Stomach (tissue), 9 donors: ENCODE results near the gene ARHGAP29. TPM values are rescaled to one million over a fixed set of nuclear protein-coding genes. Genes with fewer than 3 reads are reported as not detected.
A peak's percentile ranks its signal among the peaks of the same experiment; 100 is the strongest.

Experiments used
- DNase-seq, 2 donors: peaks; one replicate each; pipeline versions ENCODE4 v3.0.0 to v3.0.0-alpha.2; 2013 to 2019
- H3K27ac ChIP-seq, 5 donors: fragments of 200-600 bp in 4 of 5; sonication (generic) in 4 of 5; one replicate each; pipeline ENCODE4 v1.5.1; 2013 to 2019; ENCODE audit warnings: mild to moderate bottlenecking in 1 of 5, moderate library complexity in 1 of 5
- H3K27me3 ChIP-seq, 3 donors: fragments of 200-600 bp; sonication (generic); one replicate each; pipeline ENCODE4 v1.5.1; 2017 to 2019; ENCODE audit warnings: mixed run types in 1 of 3
- H3K36me3 ChIP-seq, 4 donors: fragments of 200-600 bp; sonication (generic); 1 replicate in 3 of 4; 2 replicates in 1 of 4; pipeline ENCODE4 v1.5.1; 2016 to 2019
- H3K4me1 ChIP-seq, 4 donors: fragments of 200-600 bp; sonication (generic); one replicate each; pipeline ENCODE4 v1.5.1; 2016 to 2019
- H3K4me3 ChIP-seq, 4 donors: fragments of 200-600 bp; sonication (generic) in 3 of 4; one replicate each; pipeline ENCODE4 v1.5.1; 2016 to 2019; ENCODE audit warnings: mild to moderate bottlenecking in 1 of 4
- H3K9me3 ChIP-seq, 4 donors: fragments of 200-600 bp; sonication (generic); one replicate each; pipeline ENCODE4 v1.5.1; 2016 to 2019
- CTCF ChIP-seq, 7 experiments: fragments of 450-650 bp in 4 of 7; fragments of 200-600 bp in 3 of 7; sonication (generic) in 3 of 7; IDR thresholded peaks; one replicate each; pipeline ENCODE4 v1.5.1; 2016 to 2019; ENCODE audit warnings: antibody characterized with exemption in 7 of 7, control low read depth in 2 of 7, mild to moderate bottlenecking in 1 of 7
- EP300 ChIP-seq: sonication (generic); formaldehyde crosslinking; IDR thresholded peaks from one replicate; pipeline ENCODE4 v1.6.1; 2017; ENCODE audit warnings: antibody characterized with exemption
- POLR2A ChIP-seq, 4 donors: fragments of 450-650 bp; IDR thresholded peaks; one replicate each; pipeline ENCODE4 v1.6.1; 2016; ENCODE audit warnings: antibody characterized with exemption in 4 of 4, control low read depth in 2 of 4, mild to moderate bottlenecking in 1 of 4, moderate library complexity in 1 of 4
- POLR2AphosphoS5 ChIP-seq, 3 donors: sonication (generic); formaldehyde crosslinking; IDR thresholded peaks; one replicate each; pipeline ENCODE4 v1.6.1; 2016; ENCODE audit warnings: antibody characterized with exemption in 3 of 3
- WGBS, 5 donors: extraction: QIAGEN DNeasy Blood & Tissue Kit in 3 of 5; methylation state at CpG; one replicate each; pipeline versions ENCODE4 v1.1.5 to v1.1.7; 2013 to 2018; 5-methylcytosine and 5-hydroxymethylcytosine counted together
- intact Hi-C: fragments of 100-400 bp; cut with DNase I; formaldehyde crosslinking; loops from one replicate; pipeline ENCODE4 v1.15.1; 2023; ENCODE audit warnings: low total_unique reads
- polyA plus RNA-seq, 3 donors: library from polyadenylated mRNA; stranded (reverse); fragments of 200-250 nt; gene quantifications; one replicate each; pipeline ENCODE4 v1.2.3, GENCODE V29; 2013
- total RNA-seq, 5 donors: library from RNA; depleted of rRNA; stranded (reverse); fragments of >200 nt; gene quantifications; one replicate each; pipeline versions ENCODE4 v1.1.0 to v1.2.3, GENCODE V29; 2014 to 2016
- donor health status: healthy with polysubstance abuse.
- donor health status: Bipolar disorder and iron deficiency.
- donor health status: healthy.

The ARHGAP29 gene
- total and polyA plus RNA-seq, 8 donors = 4.4 to 90.9 (median 17.6) TPM

- H3K27me3 ChIP-seq = peaks cover 0 to 8% (median 0%) of the 10 kb centered on the region in 3 donors
- no peak overlapping the region for H3K4me3 ChIP-seq
- no peak for DNase-seq
- TF ChIP-seq POLR2AphosphoS5 (IDR thresholded peaks at IDR 0.05) (no peak), POLR2A (IDR thresholded peaks at IDR 0.05) (no peak), EP300 (no peak), CTCF (IDR thresholded peaks at IDR 0.05) (no peak)
- WGBS, 5 donors = 44 to 75% (median 70%) methylated on average over 1 of the region's 1 CpG
- H3K4me1 ChIP-seq = peaks cover 0 to 85% (median 35%) of the 10 kb centered on the region in 4 donors
- no peaks in the 10 kb centered on the region for H3K36me3 ChIP-seq
- intact Hi-C loops = loop anchor here (10.0 kb wide), 3 partner anchors 103 to 197 kb away; no protein-coding TSS in a partner anchor
- no peaks in the 10 kb centered on the region for H3K9me3 ChIP-seq
- peak overlapping the region in 1 of 5 donors; percentile 43 for H3K27ac ChIP-seq
Observed at GRCh38 chr1:94231746-94232145, 5.6 kb downstream of the ARHGAP29 start.

- intact Hi-C loops = loop anchor here (10.0 kb wide), 3 partner anchors 104 to 196 kb away; no protein-coding TSS in a partner anchor
- Histone ChIP-seq H3K9me3 (no peaks in the 10 kb centered on the region), H3K27ac (peak overlapping the region in 1 of 5 donors; percentile 43), H3K4me3 (no peak overlapping the region), H3K4me1 (peaks cover 0 to 85% (median 33%) of the 10 kb centered on the region in 4 donors), H3K36me3 (no peaks in the 10 kb centered on the region), H3K27me3 (no peaks in the 10 kb centered on the region)
- TF ChIP-seq POLR2AphosphoS5 (IDR thresholded peaks at IDR 0.05) = no peak
- WGBS, 5 donors = 69 to 89% (median 80%) methylated on average over 1 of the region's 1 CpG
- DNase-seq = no peak
Observed at GRCh38 chr1:94230920-94231319, 6.5 kb downstream of the ARHGAP29 start.

GRCh38 chr1:94228640-94229375, 8.6 kb downstream of the ARHGAP29 start:
- Histone ChIP-seq H3K9me3 (no peaks in the 10 kb centered on the region), H3K4me1 (peaks cover 0 to 77% (median 26%) of the 10 kb centered on the region in 4 donors), H3K27me3 (no peaks in the 10 kb centered on the region), H3K4me3 (no peak overlapping the region), H3K27ac (peak overlapping the region in 2 of 5 donors; percentile 18 to 19), H3K36me3 (no peaks in the 10 kb centered on the region)
- 55 to 74% (median 59%) methylated on average over 4 of the region's 4 CpGs for WGBS, 5 donors
- no peak for TF ChIP-seq POLR2A (IDR thresholded peaks at IDR 0.05)
- TF ChIP-seq CTCF (IDR thresholded peaks at IDR 0.05) = no peak
- no peak for TF ChIP-seq POLR2AphosphoS5 (IDR thresholded peaks at IDR 0.05)
- no peak for TF ChIP-seq EP300
- intact Hi-C loops = no loop called here
- DNase-seq = no peak

- Histone ChIP-seq H3K27me3 (no peaks in the 10 kb centered on the region), H3K4me1 (peaks cover 0 to 65% (median 21%) of the 10 kb centered on the region in 4 donors), H3K4me3 (no peak overlapping the region), H3K27ac (no peak overlapping the region), H3K9me3 (no peaks in the 10 kb centered on the region), H3K36me3 (no peaks in the 10 kb centered on the region)
- intact Hi-C loops = no loop called here
- WGBS, 5 donors = 67 to 81% (median 73%) methylated on average over 1 of the region's 1 CpG
- no peak for DNase-seq
- TF ChIP-seq POLR2AphosphoS5 (IDR thresholded peaks at IDR 0.05) (no peak), EP300 (no peak), CTCF (IDR thresholded peaks at IDR 0.05) (no peak)
Observed at GRCh38 chr1:94227624-94228023, 9.8 kb downstream of the ARHGAP29 start.

- WGBS, 5 donors = 29 to 55% (median 48%) methylated on average over 2 of the region's 2 CpGs
- intact Hi-C loops = no loop called here
- no peak overlapping the region for H3K4me3 ChIP-seq
- no peaks in the 10 kb centered on the region for H3K36me3 ChIP-seq
- TF ChIP-seq CTCF (IDR thresholded peaks at IDR 0.05) (no peak), EP300 (no peak), POLR2A (IDR thresholded peaks at IDR 0.05) (no peak), POLR2AphosphoS5 (IDR thresholded peaks at IDR 0.05) (no peak)
- no peaks in the 10 kb centered on the region for H3K9me3 ChIP-seq
- DNase-seq = no peak
- H3K4me1 ChIP-seq = peaks cover 0 to 52% (median 18%) of the 10 kb centered on the region in 4 donors
- H3K27ac ChIP-seq = no peak overlapping the region
- no peaks in the 10 kb centered on the region for H3K27me3 ChIP-seq
Observed at GRCh38 chr1:94225845-94226244, 11.5 kb downstream of the ARHGAP29 start.
